ENCODE measurements around the gene TMEM108. TPM values are rescaled to one million over a fixed set of nuclear protein-coding genes. Genes with fewer than 3 reads are reported as not detected.

The TMEM108 gene
- total and polyA plus RNA-seq, 2 of the 4 experiments (the other 2 are of a cell fraction): 0.18 to 2.2 TPM

GRCh38 chr3:133079621-133080020 lies 41.4 kb downstream of the TMEM108 start:
- H2BK5ac ChIP-seq (ENCODE audit: low read depth, low read length, poor library complexity, severe bottlenecking): no peak overlapping the region
- H3K18ac ChIP-seq (ENCODE audit: low read depth, low read length): no peak overlapping the region
- intact Hi-C loops (cut with micrococcal nuclease) (no loop called here), in situ Hi-C loops (cut with MboI; ENCODE audit: low sequenced_read_pairs) (no loop called here), dilution Hi-C loops (cut with HindIII; ENCODE audit: low sequenced_read_pairs, unreplicated experiment) (no loop called here)
- no peak overlapping the region for H3K4ac ChIP-seq (ENCODE audit: low read depth, low read length)
- H4K8ac ChIP-seq (ENCODE audit: low read depth in 2 of 2, low read length in 2 of 2): no peak overlapping the region
- ChIA-PET POLR2A (ENCODE audit: unreplicated experiment) (no interaction called here), CTCF (no interaction called here)
- H2AK5ac ChIP-seq (ENCODE audit: low read depth, low read length): no peak overlapping the region
- H2AFZ ChIP-seq (replicated peaks; ENCODE audit: low read length, poor library complexity): no peak overlapping the region
- H2BK120ac ChIP-seq (ENCODE audit: low read depth, low read length): no peak overlapping the region
- no peak overlapping the region for H3K56ac ChIP-seq (ENCODE audit: extremely low read depth, insufficient read depth, low read length)
- no peak overlapping the region for H3K23ac ChIP-seq (ENCODE audit: low read depth, low read length)
- no peaks in the 10 kb centered on the region for H3K9me1 ChIP-seq (ENCODE audit: insufficient read depth, low read length)
- H3K14ac ChIP-seq (replicated peaks; ENCODE audit: low read depth, low read length): no peak overlapping the region
- 88% methylated on average over 1 of the region's 3 CpGs; no CpG with 5 or more reads in 1 of the 2 experiments for WGBS, 2 experiments (ENCODE audit: extremely low coverage in 2 of 2, insufficient read length in 1 of 2)
- no peak overlapping the region for H3K9ac ChIP-seq (ENCODE audit: low read depth, low read length)
- H4K5ac ChIP-seq (ENCODE audit: low read depth, low read length): no peak overlapping the region
- H3K9me3 ChIP-seq (ENCODE audit: control insufficient read depth, insufficient read depth, low read length): no peaks in the 10 kb centered on the region
- ATAC-seq (ENCODE audit: low read depth) (no peak), DNase-seq (no peak)
- no peak overlapping the region for H2BK15ac ChIP-seq (ENCODE audit: low read depth, low read length)
- H4K91ac ChIP-seq (ENCODE audit: insufficient read depth, low read depth, low read length): no peak overlapping the region
- no peaks in the 10 kb centered on the region for H4K20me1 ChIP-seq (ENCODE audit: insufficient read depth, low read length)
- H2AK9ac ChIP-seq (replicated peaks; ENCODE audit: low read depth, low read length, poor library complexity): no peak overlapping the region
- no peaks in the 10 kb centered on the region for H3K36me3 ChIP-seq (ENCODE audit: control insufficient read depth, insufficient read depth, low read length)
- TF ChIP-seq RAD21 (IDR thresholded peaks at IDR 0.05; ENCODE audit: low read length) (no peak), SMC3 (IDR thresholded peaks at IDR 0.05; ENCODE audit: low read depth, low read length) (no peak), RFX5 (IDR thresholded peaks at IDR 0.05; ENCODE audit: low read depth, low read length) (no peak), BHLHE40 (IDR thresholded peaks at IDR 0.05; ENCODE audit: low read depth, low read length) (no peak), MAZ (IDR thresholded peaks at IDR 0.05; ENCODE audit: borderline replicate concordance, low read depth, low read length) (no peak), MAFK (IDR thresholded peaks at IDR 0.05; ENCODE audit: low read depth, low read length) (no peak), POLR2A (IDR thresholded peaks at IDR 0.05; ENCODE audit: low read depth, low read length) (no peak), FOS (IDR thresholded peaks at IDR 0.05; ENCODE audit: low read depth, low read length) (no peak), CHD1 (IDR thresholded peaks at IDR 0.05; ENCODE audit: low read depth, low read length) (no peak), MXI1 (IDR thresholded peaks at IDR 0.05; ENCODE audit: borderline replicate concordance, low read depth, low read length) (no peak), NFE2L2 (IDR thresholded peaks at IDR 0.05; ENCODE audit: low read depth, low read length) (no peak), CEBPB (IDR thresholded peaks at IDR 0.05; ENCODE audit: low read depth, low read length) (no peak), RCOR1 (IDR thresholded peaks at IDR 0.05; ENCODE audit: insufficient replicate concordance, low read length) (no peak)
- TF ChIP-seq, protein P1, sequence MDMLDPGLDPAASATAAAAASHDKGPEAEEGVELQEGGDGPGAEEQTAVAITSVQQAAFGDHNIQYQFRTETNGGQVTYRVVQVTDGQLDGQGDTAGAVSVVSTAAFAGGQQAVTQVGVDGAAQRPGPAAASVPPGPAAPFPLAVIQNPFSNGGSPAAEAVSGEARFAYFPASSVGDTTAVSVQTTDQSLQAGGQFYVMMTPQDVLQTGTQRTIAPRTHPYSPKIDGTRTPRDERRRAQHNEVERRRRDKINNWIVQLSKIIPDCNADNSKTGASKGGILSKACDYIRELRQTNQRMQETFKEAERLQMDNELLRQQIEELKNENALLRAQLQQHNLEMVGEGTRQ (IDR thresholded peaks at IDR 0.05; ENCODE audit: low read depth, low read length): no peak
- TF ChIP-seq, protein P2, sequence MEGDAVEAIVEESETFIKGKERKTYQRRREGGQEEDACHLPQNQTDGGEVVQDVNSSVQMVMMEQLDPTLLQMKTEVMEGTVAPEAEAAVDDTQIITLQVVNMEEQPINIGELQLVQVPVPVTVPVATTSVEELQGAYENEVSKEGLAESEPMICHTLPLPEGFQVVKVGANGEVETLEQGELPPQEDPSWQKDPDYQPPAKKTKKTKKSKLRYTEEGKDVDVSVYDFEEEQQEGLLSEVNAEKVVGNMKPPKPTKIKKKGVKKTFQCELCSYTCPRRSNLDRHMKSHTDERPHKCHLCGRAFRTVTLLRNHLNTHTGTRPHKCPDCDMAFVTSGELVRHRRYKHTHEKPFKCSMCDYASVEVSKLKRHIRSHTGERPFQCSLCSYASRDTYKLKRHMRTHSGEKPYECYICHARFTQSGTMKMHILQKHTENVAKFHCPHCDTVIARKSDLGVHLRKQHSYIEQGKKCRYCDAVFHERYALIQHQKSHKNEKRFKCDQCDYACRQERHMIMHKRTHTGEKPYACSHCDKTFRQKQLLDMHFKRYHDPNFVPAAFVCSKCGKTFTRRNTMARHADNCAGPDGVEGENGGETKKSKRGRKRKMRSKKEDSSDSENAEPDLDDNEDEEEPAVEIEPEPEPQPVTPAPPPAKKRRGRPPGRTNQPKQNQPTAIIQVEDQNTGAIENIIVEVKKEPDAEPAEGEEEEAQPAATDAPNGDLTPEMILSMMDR (conservative IDR thresholded peaks at IDR 0.05; ENCODE audit: low read depth, low read length): no peak
- TF ChIP-seq, protein P3, sequence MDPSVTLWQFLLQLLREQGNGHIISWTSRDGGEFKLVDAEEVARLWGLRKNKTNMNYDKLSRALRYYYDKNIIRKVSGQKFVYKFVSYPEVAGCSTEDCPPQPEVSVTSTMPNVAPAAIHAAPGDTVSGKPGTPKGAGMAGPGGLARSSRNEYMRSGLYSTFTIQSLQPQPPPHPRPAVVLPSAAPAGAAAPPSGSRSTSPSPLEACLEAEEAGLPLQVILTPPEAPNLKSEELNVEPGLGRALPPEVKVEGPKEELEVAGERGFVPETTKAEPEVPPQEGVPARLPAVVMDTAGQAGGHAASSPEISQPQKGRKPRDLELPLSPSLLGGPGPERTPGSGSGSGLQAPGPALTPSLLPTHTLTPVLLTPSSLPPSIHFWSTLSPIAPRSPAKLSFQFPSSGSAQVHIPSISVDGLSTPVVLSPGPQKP (IDR thresholded peaks at IDR 0.05; ENCODE audit: borderline replicate concordance, low read depth, low read length): no peak
- H3K4me2 ChIP-seq (ENCODE audit: low read depth, low read length): no peak overlapping the region
- H3K4me1 ChIP-seq (ENCODE audit: control insufficient read depth, insufficient read depth, low read length): no peaks in the 10 kb centered on the region
- H3K4me3 ChIP-seq (ENCODE audit: insufficient read depth, low read depth, low read length): no peak overlapping the region
- H3K79me1 ChIP-seq (ENCODE audit: low read depth in 1 of 2, low read length in 2 of 2): no peaks in the 10 kb centered on the region
- no peak overlapping the region for H3K27ac ChIP-seq (ENCODE audit: insufficient read depth, low read length)
- no peak overlapping the region for H2BK20ac ChIP-seq (ENCODE audit: low read depth, low read length)
- BruUV-seq (replicated peaks): no TSS peak
- no peaks in the 10 kb centered on the region for H3K27me3 ChIP-seq (ENCODE audit: control insufficient read depth, insufficient read depth, low read length)
